Spleen (tissue), 7 donors: Measurements from ENCODE around the gene CALM3.

Experiments used
- POLR2A ChIP-seq, 3 donors: fragments of 450-650 bp; IDR thresholded peaks; one replicate each; pipeline ENCODE4 v1.5.1; 2017; ENCODE audit warnings: antibody characterized with exemption in 3 of 3, mild to moderate bottlenecking in 1 of 3
- POLR2AphosphoS5 ChIP-seq, 3 donors: sonication (generic); formaldehyde crosslinking; IDR thresholded peaks; one replicate each; pipeline ENCODE4 v1.5.1; 2017; ENCODE audit warnings: antibody characterized with exemption in 3 of 3
- TF ChIP-seq, protein P1 (sequence below), 11 experiments: fragments of 200-600 bp in 7 of 11; fragments of 450-650 bp in 4 of 11; sonication (generic) in 4 of 11; IDR thresholded peaks in 8 of 11; conservative IDR thresholded peaks in 3 of 11; 1 replicate in 7 of 11; 2 replicates in 4 of 11; pipeline versions ENCODE4 v1.4.0 to v1.8.0; 2016 to 2021; ENCODE audit warnings: antibody characterized with exemption in 11 of 11, inconsistent platforms in 4 of 11, mild to moderate bottlenecking in 1 of 11
- donor health status: DM: no; HTN: no; CAD: no; lungs with moderate emphysema.
- donor health status: DM: no; HTN: no; CAD: no.
- donor health status: DM: no; HTN: no; CAD: no.

DNA sequence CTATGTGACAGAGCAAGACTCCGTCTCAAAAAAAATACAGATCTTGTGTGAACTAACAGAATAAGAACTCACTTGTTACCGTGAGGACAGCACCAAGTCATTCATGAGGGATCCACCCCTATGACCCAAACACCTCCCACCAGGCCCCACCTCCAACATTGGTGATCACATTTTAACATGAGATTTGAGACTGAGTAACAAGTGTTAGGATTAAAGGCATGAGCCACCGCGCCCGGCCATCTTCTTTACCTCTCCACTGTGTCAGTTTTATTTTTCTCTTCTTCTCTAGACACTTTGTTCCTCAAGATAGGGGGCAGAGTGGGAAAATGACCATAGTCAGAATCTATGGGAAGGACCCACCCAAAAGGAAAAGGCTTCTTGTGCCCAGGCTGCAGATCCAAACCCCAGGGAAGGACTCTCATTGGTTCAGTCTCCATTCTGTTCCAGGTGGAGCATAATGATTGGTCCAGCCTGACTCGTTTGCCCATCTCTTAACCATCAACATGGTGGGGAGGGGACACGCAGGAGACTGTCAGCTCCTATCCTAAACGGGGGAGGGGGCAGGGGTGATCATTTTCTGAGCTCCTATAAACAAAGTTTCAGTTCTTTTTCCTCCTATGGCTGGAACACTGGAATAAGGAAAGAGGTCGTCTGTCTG, 1.3 kb upstream of the CALM3 start:
- TF ChIP-seq, protein P1, sequence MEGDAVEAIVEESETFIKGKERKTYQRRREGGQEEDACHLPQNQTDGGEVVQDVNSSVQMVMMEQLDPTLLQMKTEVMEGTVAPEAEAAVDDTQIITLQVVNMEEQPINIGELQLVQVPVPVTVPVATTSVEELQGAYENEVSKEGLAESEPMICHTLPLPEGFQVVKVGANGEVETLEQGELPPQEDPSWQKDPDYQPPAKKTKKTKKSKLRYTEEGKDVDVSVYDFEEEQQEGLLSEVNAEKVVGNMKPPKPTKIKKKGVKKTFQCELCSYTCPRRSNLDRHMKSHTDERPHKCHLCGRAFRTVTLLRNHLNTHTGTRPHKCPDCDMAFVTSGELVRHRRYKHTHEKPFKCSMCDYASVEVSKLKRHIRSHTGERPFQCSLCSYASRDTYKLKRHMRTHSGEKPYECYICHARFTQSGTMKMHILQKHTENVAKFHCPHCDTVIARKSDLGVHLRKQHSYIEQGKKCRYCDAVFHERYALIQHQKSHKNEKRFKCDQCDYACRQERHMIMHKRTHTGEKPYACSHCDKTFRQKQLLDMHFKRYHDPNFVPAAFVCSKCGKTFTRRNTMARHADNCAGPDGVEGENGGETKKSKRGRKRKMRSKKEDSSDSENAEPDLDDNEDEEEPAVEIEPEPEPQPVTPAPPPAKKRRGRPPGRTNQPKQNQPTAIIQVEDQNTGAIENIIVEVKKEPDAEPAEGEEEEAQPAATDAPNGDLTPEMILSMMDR (IDR thresholded peaks at IDR 0.05 in 8 of 11, conservative IDR thresholded peaks at IDR 0.05 in 3 of 11), result no peak
- TF ChIP-seq POLR2AphosphoS5 (IDR thresholded peaks at IDR 0.05) (no peak), POLR2A (IDR thresholded peaks at IDR 0.05) (no peak)
